ENCODE results near the gene AQP9.

Gene AQP9

DNA sequence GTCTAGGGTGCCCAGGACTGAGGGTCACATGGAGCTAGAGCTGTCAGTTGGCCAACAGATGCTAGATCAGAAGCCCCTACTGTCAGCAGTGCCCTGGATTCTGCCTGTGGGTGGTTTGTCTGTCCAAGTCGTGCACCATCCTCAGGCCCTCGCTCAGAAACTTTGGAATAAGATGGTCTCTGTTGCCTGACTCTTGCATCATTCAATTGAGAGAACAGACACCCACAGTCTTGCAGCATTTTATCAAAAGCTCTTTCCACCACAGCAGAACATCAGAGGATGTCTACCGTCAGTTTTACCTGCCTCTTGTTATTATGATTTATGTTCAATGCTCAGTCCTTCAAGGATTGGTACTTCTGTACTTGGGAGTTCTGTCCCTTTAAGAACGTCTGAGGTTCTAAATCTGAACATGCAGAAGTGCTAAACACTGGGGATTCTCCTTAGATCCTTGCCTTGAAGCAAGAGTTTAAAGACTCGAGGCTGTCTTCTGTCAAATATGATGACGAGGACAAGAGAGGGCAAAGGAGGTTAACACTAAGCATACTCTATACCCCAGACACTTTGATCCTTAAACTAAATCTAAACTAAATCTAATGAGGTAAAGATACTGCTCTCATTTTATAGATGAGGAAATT, 4.8 kb downstream of the AQP9 start:
- no peak for DNase-seq

DNA sequence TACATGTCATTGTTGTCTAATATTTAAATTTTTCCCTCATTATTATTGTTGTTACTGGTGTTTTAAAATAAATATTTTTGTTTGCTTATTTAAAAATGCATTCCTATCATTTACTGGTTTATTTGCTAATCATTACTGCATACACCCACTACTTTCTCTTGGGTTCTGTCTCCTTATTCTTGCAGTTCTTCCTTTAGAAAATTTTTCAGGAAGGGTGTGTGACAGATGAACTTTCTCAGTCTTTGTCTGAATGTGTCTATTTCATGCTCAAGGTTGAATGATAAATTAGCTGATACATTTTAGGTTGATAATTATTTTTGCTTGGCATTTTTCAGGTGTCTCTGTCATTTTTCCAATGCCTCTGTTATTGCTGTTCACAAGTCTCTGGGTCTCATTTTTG, 7.4 kb downstream of the AQP9 start:
- no peak for DNase-seq

DNA sequence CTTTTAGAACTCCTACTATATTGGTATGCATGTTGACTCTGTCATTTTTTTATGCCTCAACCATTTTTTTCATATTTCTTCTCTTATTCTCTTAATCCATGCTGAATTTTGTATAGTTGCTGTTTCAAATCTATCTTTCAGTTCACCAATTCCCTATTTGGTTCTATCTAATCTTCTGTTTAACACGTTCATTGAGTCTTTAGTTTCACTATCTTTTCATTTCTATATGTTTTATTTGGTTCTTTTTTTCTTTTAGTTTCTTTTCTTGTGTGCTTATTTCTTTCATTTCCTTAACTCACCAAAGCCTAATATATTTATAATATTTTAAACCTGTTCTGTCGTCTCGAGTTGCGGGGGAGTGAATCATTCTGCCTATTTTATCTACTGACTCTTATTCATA, 8.0 kb downstream of the AQP9 start:
- DNase-seq: no peak

DNA sequence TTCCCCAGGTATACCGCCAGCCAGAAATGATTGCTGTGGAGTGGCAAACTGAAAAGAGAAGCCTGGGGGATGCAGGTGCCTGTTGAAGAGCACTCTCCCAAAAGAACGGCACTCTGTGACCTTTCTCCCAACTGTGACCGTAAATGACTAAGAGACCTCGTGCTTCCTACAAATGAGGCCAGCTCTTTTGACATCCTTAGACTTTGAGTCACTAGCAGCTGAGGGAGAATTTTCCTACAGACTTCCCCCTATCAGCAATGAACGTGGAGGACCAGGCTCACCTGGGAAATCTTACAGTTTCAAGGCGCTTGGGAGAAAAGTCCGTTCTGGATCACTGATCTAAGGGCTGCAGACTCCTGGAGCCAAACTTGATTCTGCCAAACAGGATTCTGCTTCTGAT, 8.6 kb downstream of the AQP9 start:
- no peak for DNase-seq

DNA sequence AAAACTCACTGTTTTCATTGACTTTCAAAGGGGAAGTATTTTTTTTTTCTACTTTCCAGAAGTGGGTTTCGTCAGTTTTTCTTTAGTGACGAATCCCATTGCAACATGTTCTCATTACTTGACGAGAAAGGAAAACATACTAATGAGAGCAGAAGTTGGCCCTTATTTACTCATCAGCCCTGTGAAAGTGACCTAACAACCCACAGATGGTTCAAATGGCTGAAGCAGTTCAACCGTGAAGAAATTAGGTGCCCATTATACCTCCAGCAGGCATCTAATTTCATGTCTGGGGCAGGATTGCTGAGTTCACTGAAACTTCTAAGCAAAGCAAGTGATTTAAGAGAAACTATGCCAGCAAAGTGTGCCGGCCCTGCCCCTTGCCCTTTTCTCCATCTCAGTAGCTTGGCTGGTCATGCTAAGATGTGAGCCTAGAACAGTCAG, 9.0 kb downstream of the AQP9 start:
- DNase-seq: no peak

DNA sequence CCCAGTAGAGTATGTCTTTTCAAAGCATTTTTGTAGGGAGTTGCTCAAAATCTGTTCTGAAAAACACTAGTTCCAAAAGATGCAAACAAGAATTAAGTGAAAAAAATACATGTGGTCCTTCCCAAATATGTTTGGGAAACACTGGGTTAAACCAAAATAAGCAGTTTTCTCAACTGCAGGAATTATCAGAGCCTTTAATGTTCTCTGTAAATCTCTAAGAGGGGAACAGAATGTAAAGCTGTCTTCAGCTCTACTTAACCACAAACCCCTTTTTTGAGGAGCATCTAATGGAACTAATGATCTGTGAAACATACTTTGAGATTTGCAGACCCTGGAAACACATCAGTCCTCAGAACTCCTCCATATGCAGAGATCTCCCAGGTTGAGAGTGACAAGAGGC, 9.9 kb downstream of the AQP9 start:
- DNase-seq: no peak

DNA sequence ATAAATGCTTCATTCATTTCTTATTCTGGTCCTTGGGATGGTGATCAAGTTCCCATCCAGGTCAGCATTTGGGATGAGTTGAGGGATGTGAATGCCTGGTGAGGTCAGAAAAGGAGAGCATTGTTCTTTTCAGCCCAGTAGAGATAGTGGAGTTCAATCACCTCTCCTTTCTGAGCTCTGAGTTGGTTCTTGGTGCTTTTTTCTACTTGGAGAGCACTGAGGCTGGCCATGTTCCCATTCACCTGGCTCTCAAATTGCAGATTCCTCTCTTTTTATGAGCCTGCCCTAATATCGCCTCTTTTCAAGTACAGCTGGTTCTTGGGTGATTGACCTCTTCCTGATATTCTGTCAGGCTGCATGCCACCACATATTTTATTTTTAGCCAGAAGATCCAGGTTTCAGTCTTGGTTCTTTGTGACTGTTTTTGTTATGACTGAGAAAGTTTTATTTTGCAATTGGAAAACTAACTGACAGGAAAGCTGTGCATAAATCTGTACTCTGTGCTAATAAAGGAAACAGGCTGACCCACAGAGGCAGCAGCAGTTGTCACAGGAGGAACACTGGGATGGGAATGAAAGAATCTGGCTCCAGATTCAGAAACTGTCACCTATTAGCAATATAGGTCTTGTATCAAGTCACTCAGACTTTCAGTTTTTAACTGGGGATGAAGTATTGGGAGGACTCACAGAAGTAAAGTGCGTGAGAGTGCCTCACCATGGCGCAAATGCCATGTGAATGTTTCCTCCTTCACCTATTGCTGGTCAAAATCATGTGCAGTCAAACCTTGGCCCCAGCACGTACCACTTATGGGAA, 10.7 kb downstream of the AQP9 start:
- DNase-seq: no peak

DNA sequence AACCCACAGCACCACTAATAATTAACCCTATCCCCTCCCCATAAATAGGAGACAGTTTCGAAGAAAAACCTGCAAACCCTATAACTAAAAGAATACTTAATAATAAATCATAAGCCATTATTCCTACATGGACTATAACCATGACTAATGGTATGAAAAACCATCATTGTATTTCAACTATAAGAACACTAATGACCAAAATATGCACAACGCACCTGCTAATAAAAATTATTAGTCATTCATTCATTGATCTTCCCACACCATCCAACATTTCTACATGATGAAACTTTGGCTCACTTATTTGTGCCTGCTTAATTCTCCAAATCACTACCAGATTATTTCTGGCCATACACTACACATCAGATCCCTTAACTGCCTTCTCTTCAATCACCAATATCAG, 16.6 kb downstream of the AQP9 start:
- no peak for DNase-seq

DNA sequence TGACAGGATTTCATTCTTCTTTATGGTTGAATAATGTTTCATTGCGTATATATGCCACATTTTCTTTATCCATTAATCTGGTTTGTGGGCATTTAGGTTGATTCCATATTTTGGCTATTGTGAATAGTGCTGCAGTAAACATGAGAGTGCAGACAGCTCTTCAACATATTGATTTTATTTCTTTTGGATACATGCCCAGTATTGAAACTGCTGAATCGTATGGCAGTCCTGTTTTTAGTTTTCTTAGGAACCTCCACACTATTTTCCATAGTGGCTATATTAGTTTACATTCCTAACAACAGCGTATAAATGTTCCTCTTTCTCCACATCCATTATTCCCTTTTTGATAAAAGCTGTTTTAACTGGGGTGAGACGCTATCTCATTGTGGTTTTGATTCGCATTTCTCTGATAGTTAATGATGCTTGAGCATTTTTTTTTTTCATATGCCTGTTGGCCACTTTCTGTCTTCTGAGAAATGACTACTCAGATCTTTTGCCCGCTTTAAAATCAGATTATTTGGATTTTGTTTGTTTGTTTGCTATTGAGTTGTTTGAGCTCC, 21.7 kb downstream of the AQP9 start:
- no peak for DNase-seq

DNA sequence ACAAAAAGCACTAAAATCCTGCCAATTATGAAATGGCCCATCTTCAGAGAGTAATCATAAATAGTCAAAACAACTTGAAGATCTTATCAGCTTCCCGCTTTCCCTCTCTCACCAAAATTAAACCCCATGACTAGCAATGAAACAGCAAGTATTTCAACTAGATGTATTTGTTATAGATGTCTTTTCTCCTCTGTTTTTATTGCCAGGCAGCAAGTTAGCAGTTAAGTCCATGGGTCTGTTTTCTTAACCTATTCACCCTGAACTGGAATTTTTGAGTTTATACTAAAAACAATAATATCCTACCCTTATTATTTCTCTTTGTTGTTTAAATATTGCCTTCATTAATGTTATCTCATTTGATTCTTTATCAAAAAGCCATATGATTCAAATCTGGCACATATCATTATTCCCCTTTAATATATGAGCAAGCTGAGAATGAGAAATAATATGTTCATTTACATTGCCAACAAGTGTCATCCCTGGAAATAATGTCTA, 23.3 kb downstream of the AQP9 start:
- DNase-seq: no peak

DNA sequence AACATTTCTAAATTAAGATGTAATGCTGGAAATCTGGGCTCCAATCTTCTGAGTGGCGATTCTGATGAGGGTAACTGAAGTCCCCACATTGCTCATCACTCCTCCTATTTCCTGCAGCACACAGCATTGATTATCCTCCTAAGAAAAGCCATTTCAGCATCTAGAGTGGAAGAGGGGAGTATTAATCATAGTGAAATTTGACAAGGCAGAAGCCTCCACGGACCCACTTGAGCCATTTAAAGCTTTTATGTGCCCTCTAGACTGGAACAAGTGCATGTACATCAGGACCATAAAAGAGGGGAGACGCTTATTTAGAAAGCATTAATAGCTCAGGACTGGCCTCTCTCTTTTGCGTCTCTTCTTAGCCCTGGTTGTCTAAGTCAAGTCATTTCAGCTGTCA, 25.8 kb downstream of the AQP9 start:
- DNase-seq: no peak

DNA sequence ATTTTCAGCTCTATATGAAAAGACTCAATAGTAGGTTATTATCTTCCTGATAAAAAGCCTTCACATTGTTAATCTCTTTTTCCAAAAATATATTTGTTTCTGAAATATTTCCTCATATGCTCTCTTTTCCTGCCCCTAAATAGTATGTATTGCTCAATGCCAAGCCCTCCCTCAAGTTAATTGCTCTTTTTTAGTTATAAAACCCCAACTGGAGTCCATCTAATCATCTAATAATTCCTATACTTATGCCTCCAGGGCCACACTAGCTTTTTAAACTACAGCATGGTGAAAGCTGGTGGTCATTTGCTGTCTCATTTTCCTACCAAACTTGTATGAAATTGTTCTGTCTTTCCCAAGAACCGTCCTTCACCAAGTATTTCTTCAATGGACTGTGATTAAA, 26.7 kb downstream of the AQP9 start:
- DNase-seq: no peak

DNA sequence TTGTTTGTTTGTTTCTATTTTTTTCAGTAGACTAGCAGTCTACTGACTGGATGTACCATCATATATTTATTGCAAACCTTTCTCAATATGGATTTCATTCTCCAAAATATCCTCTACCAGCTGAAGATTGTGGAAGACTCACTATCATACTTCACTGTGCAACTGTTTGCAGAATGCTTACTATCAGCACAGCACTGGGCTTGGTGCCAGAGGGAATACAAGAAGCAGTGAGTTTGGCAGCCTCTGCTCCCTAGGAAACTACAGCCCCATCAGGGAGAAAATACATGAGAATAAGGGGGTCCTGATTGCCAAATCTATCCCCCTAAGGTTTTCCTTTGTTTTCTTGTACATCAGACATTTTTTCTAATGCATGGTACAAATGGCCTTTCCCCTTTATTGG, 27.5 kb downstream of the AQP9 start:
- peak; percentile 6 for DNase-seq

DNA sequence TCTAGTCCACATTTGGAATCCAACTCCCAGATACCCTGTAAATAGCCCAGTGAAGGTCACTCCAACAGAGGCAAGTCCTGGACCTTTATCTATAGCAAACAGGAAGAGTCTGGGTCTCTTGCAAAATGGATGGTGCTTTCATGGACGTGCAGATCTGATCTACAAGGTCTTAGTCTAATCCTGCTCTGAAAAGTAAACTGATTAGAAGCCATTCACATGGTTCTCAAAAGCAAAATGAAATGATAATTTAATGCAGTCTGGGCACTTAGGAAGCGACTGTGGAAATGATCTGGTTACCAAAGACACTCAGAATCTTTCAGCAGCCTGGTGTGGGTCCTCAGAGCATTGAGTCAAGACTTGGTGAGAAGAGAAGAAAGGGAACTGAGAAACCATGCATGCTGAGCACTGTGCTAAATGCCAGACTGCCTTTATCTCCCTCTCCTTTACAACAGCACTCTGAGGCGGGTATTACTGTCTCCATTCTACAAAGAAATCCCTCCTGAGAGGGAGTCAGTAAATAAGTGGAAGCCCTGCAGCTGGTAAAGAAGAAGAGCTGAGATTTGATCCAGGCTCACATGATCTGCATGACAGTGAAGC, 29.0 kb downstream of the AQP9 start:
- no peak for DNase-seq

DNA sequence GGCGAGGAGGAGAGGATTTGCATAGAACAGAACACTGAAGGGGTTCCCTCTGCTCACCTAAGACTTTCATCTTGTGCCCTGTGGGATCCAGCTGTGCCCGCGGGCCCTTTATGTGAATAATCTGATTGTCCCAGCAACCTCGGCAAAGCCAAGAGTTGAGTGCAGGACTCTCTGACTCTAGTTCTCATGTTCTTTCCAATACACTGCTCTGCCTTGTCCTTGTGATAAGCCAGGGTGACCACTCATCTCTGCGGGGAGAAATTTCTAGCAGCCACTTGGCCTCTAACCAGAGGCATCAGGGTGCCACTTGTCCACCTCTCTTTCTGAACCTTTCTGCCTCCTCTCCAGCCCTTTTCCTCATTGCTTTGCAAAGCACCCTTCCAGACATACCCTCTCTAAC, 31.8 kb downstream of the AQP9 start:
- no peak for DNase-seq

DNA sequence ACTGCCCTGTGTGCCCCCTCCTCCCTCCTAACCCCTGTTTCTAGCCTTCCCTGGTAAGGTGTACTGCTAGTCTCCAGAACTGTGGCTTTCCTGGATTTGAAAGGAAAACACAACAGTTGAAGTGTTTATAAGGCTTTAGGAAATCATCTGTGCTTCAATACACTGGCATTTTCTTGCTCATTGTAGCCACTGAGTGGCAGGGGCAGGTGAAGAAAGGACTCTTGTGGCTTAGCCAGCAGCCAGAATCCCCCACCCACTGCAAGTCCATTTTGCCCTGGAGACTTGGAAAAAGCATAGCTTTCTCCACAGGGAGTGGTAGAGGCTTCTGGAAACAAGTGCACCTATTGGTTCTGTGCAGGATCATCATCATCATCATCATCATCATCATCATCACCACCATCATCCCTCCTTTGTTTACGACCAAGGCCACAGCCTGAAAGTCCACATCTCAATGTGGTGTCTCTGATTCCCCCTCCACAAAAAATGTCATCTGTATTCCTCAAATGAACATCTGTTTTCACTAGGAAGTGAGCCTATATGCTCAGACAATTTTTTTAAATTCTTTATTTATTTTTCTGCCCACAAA, 33.4 kb downstream of the AQP9 start:
- DNase-seq: no peak

DNA sequence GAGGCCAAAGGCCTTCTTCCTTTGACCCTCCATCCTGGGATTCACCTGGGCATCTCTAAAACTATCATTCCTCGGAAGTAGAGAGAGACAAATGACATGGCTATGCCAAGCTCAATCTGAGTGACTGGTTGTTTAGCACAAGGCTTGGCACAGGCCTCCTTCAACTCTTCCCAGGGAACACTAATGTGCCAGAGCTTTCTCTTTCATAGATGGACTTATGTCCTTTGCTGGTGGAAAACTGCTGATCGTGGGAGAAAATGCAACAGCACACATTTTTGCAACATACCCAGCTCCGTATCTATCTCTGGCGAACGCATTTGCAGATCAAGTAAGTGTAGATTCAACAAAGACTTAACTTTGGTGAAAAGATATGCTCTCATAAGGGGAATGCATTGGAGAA, 36.5 kb downstream of the AQP9 start:
- no peak for DNase-seq

DNA sequence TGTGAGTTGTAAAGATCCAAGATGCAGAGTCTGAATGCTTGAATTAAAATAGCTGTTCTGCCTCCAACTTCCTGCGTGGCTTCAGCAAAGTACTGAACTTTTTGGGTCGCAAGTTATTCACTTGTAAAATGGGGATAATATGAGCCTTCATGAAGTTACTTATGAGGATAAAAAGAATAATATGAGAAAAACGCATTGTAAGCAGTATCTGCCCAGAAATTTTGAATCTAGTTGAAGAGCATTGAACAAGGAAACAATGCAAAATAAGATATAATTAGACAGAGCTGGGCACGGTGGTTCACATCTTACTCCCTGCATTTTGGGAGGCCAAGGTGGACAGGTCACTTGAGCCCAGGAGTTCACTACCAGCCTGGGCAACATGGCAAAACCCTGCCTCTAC, 37.8 kb downstream of the AQP9 start:
- DNase-seq: no peak

DNA sequence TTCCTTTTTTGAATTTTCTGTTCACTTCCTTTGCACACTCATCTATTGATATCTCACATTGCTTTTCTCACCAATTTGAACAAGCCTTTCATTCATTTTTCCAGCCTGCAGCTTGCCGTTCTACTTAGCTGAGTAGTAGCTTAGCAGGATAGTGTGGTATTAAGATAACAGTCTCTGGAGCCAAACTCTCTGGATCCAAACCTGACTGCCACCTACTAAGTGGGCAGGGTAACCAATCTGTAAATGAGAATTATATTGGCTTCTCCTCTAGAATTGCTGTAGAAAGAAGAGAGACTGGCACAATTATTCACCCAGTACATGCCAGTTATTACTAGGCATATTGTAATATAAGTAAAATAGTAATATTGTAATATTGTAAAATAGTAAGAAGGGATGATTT, 40.5 kb downstream of the AQP9 start:
- DNase-seq: no peak

DNA sequence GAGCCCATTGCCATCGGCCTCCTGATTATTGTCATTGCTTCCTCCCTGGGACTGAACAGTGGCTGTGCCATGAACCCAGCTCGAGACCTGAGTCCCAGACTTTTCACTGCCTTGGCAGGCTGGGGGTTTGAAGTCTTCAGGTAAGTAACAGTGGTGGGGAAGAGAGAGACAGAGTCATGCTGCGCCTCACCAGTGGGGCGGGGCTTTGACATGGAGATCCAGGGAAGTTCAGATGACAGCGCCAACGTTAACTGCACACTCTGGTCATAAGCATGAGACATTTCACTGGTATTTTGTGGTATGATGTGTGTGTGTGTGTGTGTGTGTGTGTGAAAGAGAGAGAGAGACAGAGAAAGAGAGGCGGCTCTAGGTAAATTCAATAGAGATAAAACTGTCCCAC, 41.0 kb downstream of the AQP9 start:
- no peak for DNase-seq

DNA sequence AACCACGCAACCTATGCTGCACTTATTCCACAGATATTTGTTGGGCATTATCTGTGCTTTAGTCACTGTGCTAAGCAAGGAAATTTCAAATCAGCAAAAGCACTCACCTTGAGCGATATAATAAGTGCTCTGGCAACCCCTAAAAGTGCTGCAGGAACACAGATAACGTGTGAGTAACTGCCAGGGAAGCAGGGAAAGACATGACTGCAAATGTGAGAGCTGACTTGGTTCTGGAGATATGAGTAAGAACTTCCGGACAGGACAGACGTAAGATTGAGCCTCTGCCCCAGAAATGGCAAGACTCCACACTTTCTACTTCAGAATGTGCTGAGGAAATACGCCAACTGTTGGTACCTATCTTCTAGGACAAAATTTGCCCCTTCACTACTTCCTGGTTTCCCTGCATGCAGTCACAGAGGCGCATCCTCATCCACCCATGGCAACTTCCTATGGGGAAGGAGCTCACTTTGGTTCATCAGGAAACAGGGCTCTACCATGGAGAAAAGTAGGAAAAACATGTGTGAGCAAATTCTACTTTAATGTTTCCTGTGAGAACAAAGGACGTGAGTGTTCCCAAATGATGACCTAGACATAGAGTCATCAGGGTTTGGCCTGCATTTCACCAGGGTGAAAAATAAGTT, 41.7 kb downstream of the AQP9 start:
- DNase-seq: no peak

DNA sequence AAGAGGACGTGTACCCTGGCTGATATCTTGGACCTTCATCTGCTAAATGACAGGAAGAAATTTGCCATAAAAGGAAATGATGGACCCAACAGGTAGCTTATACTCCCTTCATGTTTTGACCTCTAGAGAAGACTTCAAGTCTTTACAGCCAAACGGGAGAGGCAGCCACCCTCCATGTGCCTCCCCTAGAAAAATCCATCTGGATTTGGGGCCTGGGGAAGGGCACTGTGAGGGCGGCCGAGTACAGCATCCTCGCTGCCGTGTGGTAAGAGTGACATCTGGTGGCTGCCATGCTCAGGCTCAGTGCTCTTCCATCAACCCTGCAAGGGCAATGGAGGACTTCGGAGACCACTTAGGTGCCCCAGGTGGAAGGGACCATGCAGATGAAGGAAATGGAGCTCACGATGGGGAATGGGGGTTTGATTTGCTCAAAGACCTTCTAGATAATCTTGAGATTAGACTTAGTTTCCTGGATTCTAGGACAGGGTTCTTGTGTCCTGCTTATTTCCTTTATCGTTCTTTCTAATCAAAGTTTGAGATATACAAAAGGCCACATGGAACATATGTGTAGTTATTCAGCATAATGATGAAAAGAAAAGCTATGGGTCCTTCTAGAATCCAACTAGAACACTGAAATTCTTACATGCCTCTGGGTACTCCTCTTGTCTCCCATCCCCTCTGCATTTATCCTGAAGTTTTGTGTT, 44.4 kb downstream of the AQP9 start:
- peak; percentile 26 for DNase-seq

Measured in NCI-H1694 (cell line).